ENCODE data around the gene TPRX1.

GRCh38 chr19:47832723-47833122 is 28.4 kb upstream of the TPRX1 start:
- TF ChIP-seq, protein P1, sequence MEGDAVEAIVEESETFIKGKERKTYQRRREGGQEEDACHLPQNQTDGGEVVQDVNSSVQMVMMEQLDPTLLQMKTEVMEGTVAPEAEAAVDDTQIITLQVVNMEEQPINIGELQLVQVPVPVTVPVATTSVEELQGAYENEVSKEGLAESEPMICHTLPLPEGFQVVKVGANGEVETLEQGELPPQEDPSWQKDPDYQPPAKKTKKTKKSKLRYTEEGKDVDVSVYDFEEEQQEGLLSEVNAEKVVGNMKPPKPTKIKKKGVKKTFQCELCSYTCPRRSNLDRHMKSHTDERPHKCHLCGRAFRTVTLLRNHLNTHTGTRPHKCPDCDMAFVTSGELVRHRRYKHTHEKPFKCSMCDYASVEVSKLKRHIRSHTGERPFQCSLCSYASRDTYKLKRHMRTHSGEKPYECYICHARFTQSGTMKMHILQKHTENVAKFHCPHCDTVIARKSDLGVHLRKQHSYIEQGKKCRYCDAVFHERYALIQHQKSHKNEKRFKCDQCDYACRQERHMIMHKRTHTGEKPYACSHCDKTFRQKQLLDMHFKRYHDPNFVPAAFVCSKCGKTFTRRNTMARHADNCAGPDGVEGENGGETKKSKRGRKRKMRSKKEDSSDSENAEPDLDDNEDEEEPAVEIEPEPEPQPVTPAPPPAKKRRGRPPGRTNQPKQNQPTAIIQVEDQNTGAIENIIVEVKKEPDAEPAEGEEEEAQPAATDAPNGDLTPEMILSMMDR (IDR thresholded peaks at IDR 0.05), result no peak
- no peak for TF ChIP-seq POLR2A (IDR thresholded peaks at IDR 0.05; ENCODE audit: low read depth)

Measured in esophagus muscularis mucosa (tissue), 3 donors.